Measurements from ENCODE around the gene FANCC.

FANCC gene

DNA sequence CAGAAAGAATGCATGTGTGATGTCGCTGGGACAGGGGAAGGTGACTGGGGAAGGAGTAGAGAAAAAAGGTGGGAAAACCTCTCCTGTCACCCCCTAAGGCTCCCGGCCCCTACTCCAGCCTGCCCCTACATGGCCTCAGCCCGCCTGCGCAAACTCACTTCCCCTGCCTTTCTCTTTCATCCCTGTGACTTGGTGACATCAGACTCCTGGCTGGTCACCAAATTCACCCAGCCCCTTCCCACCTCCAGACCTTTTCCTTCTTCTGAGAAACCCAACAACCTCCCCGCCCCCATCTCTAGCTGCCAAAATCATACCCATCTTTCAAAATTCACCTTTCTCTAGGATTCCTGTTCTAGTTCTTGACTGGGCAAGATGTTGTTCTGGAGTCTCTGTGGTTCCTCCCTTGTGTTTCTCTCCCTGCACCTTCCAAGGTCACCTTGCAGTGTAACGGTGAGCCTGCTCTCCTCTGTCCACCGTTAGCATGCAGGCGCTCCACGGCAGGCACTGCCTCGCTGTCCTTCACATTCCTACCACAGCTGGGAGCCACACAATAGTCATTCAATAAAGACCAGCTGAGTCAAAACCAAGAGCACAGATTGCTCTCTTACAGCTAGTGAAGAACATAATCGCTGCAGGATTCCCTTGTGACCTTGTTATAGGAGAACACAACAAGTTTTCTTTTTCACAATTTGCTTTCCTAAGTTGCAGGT is 134.5 kb downstream of the FANCC start:
- no peak for DNase-seq

DNA sequence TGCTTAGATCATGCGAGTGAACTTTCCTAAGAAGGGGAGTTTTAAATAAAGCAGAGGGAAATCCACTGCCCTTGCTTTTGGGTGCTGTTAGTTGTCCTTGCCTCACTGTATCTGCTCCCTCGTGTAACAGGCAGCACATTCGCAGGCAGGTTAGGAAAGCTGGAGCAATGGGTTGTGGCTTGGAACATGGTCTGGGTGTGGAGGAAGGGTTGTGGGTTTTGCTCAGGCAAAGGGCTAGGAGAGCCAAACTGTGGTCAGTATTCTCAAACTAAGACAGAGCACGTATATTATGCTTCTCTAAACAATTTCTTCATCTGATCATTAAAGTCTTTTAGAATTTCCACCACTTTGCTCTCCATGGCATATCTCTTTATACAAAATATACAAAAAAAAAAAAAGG is 135.7 kb downstream of the FANCC start:
- no peak for DNase-seq

GRCh38 chr9:95181226-95181818 is 136.2 kb downstream of the FANCC start:
- no peak for DNase-seq

DNA sequence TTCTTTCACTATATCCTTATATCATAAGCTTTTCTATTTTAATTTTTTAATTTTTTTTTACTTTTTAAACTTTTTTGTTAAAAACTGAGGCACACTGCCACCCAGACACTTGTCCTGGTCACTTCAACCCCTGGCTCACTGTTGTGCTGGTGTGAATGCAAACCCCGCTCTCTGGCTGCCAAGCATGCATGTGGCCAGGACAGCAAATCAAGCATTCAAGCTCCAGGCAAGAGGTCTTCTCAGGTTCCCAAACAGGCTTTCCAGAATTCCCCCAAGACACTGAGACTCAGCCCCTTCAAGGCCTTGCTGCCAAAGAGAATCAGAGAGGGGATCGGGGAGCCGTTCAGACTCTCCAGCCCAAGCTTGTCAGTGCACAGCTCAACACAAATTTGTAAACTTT is 139.9 kb downstream of the FANCC start:
- no peak for DNase-seq

- DNase-seq, result no peak
Observed at GRCh38 chr9:95176755-95177319, 140.7 kb downstream of the FANCC start.

DNA sequence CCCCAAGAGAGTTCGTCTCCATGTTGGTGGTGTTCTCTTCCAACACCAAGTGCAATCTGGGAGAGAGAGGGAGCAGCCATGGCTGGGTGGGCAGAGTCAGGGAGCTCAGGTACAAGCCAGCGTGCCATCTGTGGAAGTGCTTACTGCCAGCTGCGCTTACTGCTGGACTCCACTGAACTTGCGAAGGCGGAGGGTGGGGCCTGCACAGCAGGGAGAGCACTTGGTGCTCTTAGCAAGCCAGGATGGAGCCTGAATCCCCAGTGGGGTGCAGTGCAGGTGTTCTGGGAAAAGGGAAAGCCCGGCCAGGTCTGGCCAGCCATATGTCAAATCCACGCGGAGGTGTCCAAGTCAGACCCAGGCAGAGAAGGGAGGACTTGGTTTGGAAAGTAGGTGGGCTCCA is 142.0 kb downstream of the FANCC start:
- DNase-seq, result no peak

GRCh38 chr9:95174038-95174437 is 143.5 kb downstream of the FANCC start:
- DNase-seq, result no peak

GRCh38 chr9:95171596-95171995 is 145.9 kb downstream of the FANCC start:
- no peak for DNase-seq

DNA sequence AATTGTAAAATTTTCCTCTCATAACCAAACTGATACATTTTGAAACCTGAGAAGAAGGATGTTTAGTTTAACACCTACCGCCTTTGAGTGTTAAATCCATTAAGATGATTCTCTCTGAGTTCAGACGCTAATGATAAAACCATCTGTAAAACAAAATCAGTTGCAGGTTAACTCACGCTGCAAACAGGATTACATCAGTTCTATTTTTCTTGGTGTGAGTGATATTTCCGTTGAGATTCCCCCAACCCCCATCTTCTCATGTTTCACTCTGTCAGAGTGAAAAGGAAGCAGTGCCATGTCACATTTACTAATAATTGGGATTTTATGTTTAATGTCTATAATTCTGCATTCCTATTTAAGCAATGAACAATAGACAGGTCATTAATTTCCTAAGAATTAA is 146.5 kb downstream of the FANCC start:
- no peak for DNase-seq

DNA sequence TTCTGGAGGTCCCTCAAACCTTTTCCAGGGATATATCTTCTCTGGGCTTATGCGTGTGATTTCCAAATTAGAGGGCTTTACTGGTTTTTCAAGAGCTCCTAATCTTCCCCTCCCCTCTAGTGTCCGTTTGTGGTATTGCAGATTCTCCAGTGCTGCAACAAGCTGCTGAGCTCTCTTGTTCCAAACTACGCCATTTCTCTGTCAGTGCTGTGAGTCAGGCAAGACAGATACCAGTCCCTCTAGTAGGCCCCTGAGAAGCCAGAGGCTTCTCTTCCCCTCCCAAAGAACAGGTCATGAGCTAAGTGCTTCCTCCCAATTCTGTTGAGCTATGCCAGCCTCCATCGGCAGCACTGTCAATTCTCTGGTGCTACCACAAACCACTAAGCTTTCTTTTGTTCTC is 149.5 kb downstream of the FANCC start:
- no peak for DNase-seq

GRCh38 chr9:95165004-95165403 is 152.5 kb downstream of the FANCC start:
- DNase-seq, result no peak

GRCh38 chr9:95157481-95158151 is 159.9 kb downstream of the FANCC start:
- DNase-seq, result no peak

DNA sequence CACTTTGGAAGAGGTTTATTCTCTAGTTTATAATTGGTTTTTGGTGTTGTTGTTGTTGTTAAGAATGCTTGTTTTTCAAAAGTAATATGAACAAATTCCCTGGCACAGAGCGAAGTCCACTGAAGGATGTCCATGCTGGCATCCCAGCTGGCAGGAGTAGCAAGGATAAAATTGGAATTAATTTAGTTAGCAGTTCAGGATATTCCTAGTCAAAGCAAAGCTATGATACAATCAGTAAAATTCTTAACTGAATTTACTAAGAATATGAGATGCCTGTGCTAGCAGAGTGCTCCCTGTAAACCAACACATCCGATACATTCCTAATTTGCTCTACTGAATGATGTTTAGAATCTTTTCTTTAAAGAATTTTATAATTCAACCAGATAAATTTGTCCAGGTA is 161.4 kb downstream of the FANCC start:
- no peak for DNase-seq

DNA sequence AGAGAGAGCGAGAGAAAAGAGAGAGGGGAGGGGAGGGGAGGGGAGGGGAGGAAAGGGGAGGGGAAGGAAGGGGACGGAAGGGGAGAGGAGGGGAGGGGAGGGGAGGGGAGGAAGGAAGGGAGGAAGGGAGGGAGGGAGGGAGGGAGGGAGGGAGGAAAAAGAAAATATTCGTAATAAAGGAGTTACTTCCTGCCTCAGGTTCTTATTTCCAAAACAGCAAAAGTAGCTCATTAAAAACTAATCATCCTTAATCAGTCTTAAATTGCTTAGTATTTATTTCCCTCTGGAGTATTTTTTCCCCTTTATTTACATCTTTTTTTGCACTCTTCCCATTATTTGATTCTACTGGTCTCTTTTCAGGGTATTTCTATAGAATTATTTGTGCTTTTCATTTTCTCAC is 162.3 kb downstream of the FANCC start:
- DNase-seq, result no peak

DNA sequence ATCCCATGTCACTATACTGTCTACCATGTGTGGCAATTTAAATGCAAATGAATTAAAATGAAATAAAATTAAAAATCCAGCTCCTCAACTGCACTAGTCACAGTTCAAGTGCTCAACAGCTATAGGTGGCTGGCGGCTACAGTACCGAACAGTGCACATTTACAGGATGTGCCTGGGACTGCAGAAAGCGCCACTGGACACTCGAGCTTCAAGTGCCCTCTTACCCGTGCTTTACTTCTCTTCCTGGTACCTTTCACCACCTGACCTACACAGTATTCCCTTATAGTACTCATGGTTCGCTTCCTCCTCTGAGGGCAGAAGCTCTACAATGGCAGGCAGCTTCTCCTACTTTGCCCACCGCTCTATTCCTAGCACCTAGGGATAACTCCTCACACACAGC is 166.6 kb downstream of the FANCC start:
- no peak for DNase-seq

DNA sequence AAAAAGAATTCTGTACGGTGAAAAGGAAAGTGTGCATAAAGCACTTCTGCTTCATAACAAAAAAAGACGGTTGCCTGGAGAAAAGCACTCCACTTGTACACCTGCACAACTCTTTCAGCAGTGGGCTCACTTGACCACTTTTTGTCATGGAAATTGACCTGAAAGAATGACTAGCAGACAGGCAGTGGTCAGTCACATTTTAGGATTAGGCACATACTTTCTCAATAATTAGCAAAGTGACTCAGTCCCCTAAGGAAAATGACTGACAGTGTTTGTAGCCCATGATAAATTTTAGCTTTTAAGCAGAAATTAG is 169.3 kb downstream of the FANCC start:
- DNase-seq, result no peak

GRCh38 chr9:95147452-95148207 is 169.9 kb downstream of the FANCC start:
- no peak for DNase-seq

DNA sequence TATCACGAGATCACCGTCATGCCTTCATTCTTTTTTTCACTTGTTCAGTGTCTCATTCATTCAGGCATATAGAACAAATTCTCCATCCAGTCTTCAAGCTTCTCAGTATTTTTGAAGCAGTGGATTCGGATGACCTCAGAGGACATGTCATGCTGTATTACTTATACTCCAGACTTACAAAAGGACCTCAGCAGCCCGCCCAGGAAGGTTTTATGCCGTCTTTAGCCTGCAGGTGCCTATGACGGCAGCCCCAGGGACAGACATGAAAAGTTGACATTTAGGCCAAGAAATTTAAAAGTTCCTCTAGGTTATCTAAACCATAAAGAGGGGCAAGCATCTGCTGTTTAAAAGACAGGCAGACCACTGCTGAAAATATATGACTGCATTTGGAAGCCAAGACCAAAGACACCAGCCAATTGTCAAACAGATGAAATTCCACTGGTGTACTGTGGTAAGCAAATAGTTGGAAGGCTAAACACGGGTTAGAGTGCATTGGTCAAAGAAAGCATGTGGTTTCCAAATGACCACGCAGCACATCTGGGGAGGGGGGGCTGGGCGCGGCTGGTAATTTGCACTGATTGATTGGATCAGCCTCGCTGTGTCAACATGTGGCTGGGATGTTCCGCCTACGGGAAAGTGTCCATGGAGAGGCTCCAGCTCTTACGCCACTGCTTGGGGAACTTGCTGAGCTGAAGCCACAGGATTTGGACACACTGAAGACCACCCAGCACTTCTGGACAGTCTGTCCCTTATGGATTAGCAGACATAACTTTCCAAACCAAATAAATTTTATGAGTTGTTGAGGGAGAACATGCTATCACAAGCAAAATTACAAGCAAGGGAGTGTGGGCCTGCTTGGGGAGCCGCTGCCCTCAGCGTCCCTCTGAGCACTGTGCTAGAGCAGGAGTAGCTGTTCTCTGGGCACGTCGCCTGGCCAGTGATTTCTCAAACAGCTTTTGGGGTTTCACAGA is 173.6 kb downstream of the FANCC start:
- DNase-seq, result no peak

GRCh38 chr9:95142728-95143127 is 174.8 kb downstream of the FANCC start:
- no peak for DNase-seq

DNA sequence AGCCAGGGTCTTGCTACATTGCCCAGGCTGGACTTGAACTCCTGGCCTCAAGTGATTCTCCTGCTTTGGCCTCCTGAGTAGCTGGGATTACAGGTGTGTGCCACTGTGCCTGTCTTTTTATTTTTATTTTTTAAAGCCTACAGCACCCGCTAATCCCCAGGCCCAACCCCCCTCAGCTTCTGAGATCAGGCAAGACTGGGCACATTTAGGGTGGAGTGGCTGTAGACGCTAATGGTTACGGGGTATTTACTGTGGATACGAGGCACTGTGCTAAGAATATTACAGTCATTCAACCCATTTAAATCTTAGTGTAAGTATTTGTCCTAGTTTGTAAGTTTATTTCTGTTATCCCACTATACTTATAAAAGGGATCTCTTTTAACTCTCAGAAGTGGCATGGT is 175.2 kb downstream of the FANCC start:
- DNase-seq, result no peak

DNA sequence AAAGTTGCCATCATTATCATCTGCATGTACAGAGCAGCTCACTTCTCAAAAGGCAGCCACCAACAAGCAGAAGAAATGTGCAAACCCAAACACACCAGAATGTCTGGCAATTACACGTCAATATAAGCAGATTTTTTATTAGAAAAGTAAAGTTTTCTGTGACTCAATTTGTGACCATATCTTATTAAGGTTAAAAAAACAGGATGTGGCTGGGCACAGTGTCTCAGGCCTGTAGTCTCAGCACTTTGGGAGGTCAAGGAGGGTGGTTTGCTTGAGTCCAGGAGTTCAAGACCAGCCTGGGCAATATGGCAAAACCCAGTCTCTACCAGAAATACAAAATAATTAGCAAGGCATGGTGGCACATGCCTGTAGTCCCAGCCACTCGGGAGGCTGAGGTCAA is 176.7 kb downstream of the FANCC start:
- no peak for DNase-seq

GRCh38 chr9:95139126-95139525 is 178.4 kb downstream of the FANCC start:
- no peak for DNase-seq
